ENCODE data around the gene SASH1. TPM values are rescaled to one million over a fixed set of nuclear protein-coding genes. Genes with fewer than 3 reads are reported as not detected.

The SASH1 gene
- total RNA-seq, 1 experiment from 2014 or later = 33.2 TPM

DNA sequence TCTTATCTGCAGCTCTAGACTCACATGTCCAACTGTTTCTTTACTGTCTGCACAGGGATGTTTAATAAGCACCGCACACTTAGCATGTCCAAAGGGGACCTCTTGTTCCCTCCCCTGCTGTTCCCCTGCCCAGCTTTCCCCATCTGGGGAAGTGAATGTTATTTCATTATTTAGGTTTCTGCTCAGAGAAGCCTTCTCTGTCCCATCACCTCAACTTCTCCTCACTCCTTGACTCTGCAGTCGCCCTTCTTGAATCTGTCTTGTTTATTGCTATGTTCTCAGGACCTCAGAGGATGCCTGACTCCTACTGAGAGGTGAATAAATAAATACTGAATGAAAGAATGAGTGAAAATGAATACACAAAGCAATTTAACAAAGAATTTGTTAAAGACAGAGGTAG is 121.0 kb downstream of the SASH1 start:
- Mint-ChIP-seq H3K4me3 (no peak overlapping the region), H3K27ac (peak overlapping the region; percentile 1 to 46 (median 34); a peak in 3 of 7 replicates), H3K4me1 (peaks cover 14 to 19% of the 10 kb centered on the region in 2 experiments), H3K27me3 (ENCODE audit: low read depth) (no peaks in the 10 kb centered on the region), H3K9me3 (no peaks in the 10 kb centered on the region), H3K36me3 (ENCODE audit: insufficient read depth in 1 of 3, low read depth in 3 of 3) (no peaks in the 10 kb centered on the region)
- Histone ChIP-seq H3K27ac (ENCODE audit: insufficient read length, low read depth, low read length) (no peak overlapping the region), H2BK12ac (ENCODE audit: insufficient read length, low read depth, low read length) (no peak overlapping the region), H4K8ac (replicated peaks; ENCODE audit: insufficient read length, low read depth, low read length) (no peak overlapping the region), H2AFZ (ENCODE audit: low read length) (no peak overlapping the region), H3K27me3 (ENCODE audit: insufficient read depth, low read length) (no peaks in the 10 kb centered on the region), H3K4ac (ENCODE audit: low read depth, low read length) (no peak overlapping the region), H3K79me1 (ENCODE audit: insufficient read depth, low read depth, low read length, poor library complexity, severe bottlenecking) (no peaks in the 10 kb centered on the region), H3K23me2 (ENCODE audit: insufficient read length, low read depth, low read length, poor library complexity, severe bottlenecking) (peaks cover 2% of the 10 kb centered on the region), H3K9ac (ENCODE audit: extremely low read depth, insufficient read length, low read length) (no peak overlapping the region), H3K56ac (ENCODE audit: insufficient read length, low read depth, low read length) (no peak overlapping the region), H3K9me3 (ENCODE audit: control insufficient read depth, low read depth, low read length) (no peaks in the 10 kb centered on the region), H3K23ac (ENCODE audit: insufficient read length, low read depth, low read length) (no peak overlapping the region), H2AK5ac (ENCODE audit: insufficient read length, low read length) (no peak overlapping the region), H4K91ac (ENCODE audit: insufficient read length, low read depth, low read length) (no peak overlapping the region), H2BK20ac (ENCODE audit: low read depth, low read length, poor library complexity, severe bottlenecking) (no peak overlapping the region), H2BK120ac (ENCODE audit: low read depth, low read length, poor library complexity, severe bottlenecking) (no peak overlapping the region), H3K14ac (ENCODE audit: insufficient read depth, low read length) (no peak overlapping the region), H2BK5ac (ENCODE audit: insufficient read length, low read length) (no peak overlapping the region), H3K18ac (ENCODE audit: insufficient read length, low read depth, low read length) (no peak overlapping the region), H4K5ac (ENCODE audit: insufficient read length, low read depth, low read length) (no peak overlapping the region), H3K4me2 (ENCODE audit: insufficient read depth, insufficient read length, low read length) (no peak overlapping the region), H3K79me2 (ENCODE audit: insufficient read depth, low read length) (no peaks in the 10 kb centered on the region), H3K4me1 (ENCODE audit: insufficient read depth, low read length) (no peaks in the 10 kb centered on the region; the same call in 1 of the 2 replicates), H4K20me1 (ENCODE audit: control insufficient read depth, insufficient read depth, insufficient read length) (no peaks in the 10 kb centered on the region), H2BK15ac (ENCODE audit: low read depth, low read length) (no peak overlapping the region), H3T11ph (ENCODE audit: low read length) (no peak overlapping the region)
- DNase-seq = peak; percentile 2
- TF ChIP-seq, protein P1, sequence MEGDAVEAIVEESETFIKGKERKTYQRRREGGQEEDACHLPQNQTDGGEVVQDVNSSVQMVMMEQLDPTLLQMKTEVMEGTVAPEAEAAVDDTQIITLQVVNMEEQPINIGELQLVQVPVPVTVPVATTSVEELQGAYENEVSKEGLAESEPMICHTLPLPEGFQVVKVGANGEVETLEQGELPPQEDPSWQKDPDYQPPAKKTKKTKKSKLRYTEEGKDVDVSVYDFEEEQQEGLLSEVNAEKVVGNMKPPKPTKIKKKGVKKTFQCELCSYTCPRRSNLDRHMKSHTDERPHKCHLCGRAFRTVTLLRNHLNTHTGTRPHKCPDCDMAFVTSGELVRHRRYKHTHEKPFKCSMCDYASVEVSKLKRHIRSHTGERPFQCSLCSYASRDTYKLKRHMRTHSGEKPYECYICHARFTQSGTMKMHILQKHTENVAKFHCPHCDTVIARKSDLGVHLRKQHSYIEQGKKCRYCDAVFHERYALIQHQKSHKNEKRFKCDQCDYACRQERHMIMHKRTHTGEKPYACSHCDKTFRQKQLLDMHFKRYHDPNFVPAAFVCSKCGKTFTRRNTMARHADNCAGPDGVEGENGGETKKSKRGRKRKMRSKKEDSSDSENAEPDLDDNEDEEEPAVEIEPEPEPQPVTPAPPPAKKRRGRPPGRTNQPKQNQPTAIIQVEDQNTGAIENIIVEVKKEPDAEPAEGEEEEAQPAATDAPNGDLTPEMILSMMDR (conservative IDR thresholded peaks at IDR 0.05) = no peak
- WGBS (ENCODE audit: extremely low coverage, insufficient read length, low lambda C conversion rate) = no CpG with 5 or more reads among the region's 2 CpGs
